Activated T-cell treated with anti-CD3 and anti-CD28 coated beads, Interleukin-2, amount 50 U/mL, for 72 hours (primary cell): ENCODE data around the gene RNF113B. TPM values are rescaled to one million over a fixed set of nuclear protein-coding genes. Genes with fewer than 3 reads are reported as not detected.

ENCODE experiments used
- ATAC-seq, 2 donors: fragments of 150-1000 bp; cut with Tn5 transposase; replicated peaks in 1 of 2; 2 replicates each; pipeline ENCODE4 v1.10.0; 2021; ENCODE audit warnings: moderate library complexity in 2 of 2, mild to moderate bottlenecking in 1 of 2
- DNase-seq, 2 donors: peaks; one replicate each; pipeline ENCODE4 v3.0.0; 2021 to 2022; ENCODE audit warnings: mixed read lengths in 1 of 2
- H3K27ac Mint-ChIP-seq: one replicate; pipeline ENCODE4 v1.8.0; 2022; ENCODE audit warnings: mild to moderate bottlenecking, moderate library complexity, mixed read lengths
- H3K27me3 Mint-ChIP-seq: one replicate; pipeline ENCODE4 v1.8.0; 2022; ENCODE audit warnings: low read depth, mixed read lengths
- H3K36me3 Mint-ChIP-seq, 2 donors: one replicate each; pipeline ENCODE4 v1.8.0; 2022; ENCODE audit warnings: mixed read lengths in 2 of 2, mild to moderate bottlenecking in 1 of 2; ENCODE audit not compliant: insufficient read depth in 2 of 2
- H3K4me1 Mint-ChIP-seq: one replicate; pipeline ENCODE4 v1.8.0; 2022; ENCODE audit warnings: low read depth, mixed read lengths
- H3K4me3 Mint-ChIP-seq, 2 donors: one replicate each; pipeline ENCODE4 v1.8.0; 2022; ENCODE audit warnings: mild to moderate bottlenecking in 2 of 2, mixed read lengths in 2 of 2, moderate library complexity in 2 of 2
- H3K9me3 Mint-ChIP-seq, 2 donors: one replicate each; pipeline ENCODE4 v1.8.0; 2022; ENCODE audit warnings: mixed read lengths in 2 of 2
- total RNA-seq, 2 donors: library from RNA; stranded (reverse); gene quantifications; one replicate each; pipeline ENCODE4 v1.2.3, GENCODE V29; 2022

RNF113B gene
- total RNA-seq, 2 donors from 2014 or later: not detected

DNA sequence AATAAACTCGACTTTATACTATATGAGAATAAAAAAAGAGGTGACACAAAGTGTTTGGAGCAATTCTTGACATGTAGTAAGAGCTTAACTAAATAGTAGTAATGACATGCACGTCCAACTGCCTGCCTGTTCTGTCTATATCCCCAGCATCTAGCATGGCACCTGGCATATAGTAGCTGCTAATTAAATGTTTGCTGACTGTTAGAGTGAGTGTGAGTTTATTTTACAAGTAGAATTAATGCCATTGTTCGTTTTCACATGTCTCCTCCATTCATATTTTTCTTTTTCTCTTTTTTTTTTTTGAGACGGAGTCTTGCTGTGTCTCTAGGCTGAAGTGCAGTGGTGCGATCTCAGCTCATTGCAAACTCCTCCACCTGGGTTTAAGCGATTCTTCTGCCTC lies 38.4 kb upstream of the RNF113B start:
- Mint-ChIP-seq H3K36me3 (no peaks in the 10 kb centered on the region), H3K27ac (no peak overlapping the region), H3K4me3 (no peak overlapping the region), H3K27me3 (peaks cover 4% of the 10 kb centered on the region), H3K9me3 (no peaks in the 10 kb centered on the region), H3K4me1 (no peaks in the 10 kb centered on the region)
- DNase-seq (no peak), ATAC-seq (no peak)

DNA sequence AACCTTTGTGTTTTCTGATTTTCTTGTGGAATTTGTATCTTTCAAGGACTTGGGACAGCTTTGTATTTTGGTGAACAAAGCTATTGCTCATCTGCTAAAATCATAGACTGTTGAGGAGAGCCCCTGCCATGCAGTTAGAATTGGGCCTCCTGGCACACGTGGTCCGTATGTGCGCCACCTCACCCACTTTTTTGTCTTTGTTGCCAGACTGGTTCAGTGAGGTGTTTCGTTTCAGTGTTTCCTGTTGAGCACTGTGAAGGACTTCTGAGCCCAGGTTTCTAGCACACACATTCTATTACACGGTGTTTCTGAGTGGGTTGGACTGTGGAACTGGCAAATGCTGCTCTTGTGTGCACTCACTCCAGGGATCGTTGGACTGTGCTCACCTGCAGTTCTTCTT lies 37.6 kb upstream of the RNF113B start:
- Mint-ChIP-seq H3K4me3 (no peak overlapping the region), H3K4me1 (no peaks in the 10 kb centered on the region), H3K27me3 (peaks cover 4% of the 10 kb centered on the region), H3K36me3 (no peaks in the 10 kb centered on the region), H3K27ac (no peak overlapping the region), H3K9me3 (no peaks in the 10 kb centered on the region)
- DNase-seq: no peak
- no peak for ATAC-seq

DNA sequence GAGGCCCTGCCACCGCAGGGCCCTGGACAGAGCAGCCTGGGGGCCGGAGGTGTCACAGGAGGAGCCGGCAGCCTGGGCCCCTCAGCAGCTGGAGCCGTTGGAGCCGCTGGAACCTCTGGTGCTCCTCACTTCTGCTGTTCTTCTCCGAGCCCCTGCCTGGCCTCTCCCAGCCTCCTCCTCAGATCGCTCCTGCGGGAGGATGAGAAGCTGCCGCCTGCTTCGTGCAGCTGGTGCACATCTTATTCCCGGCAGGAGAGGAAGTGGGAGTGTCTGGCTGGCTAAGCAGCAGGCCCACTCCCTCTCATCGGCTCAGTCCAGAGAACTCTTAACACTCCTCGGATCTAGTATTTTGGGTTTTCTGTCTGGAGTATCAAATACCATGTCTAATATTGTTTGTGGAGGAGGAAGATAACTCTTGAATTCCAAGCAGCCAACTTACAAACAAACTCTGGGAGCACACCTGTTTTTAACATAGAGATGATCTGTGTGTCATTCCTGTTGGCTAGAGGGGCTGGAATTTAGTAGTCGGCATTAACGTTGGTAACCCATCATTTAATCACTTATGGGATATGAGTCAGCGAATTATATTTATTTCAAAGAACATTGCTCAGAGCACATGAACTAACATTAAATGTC lies 37.1 kb upstream of the RNF113B start:
- no peaks in the 10 kb centered on the region for H3K4me1 Mint-ChIP-seq
- H3K9me3 Mint-ChIP-seq: no peaks in the 10 kb centered on the region
- no peak for DNase-seq
- no peak overlapping the region for H3K27ac Mint-ChIP-seq
- ATAC-seq: no peak
- no peak overlapping the region for H3K4me3 Mint-ChIP-seq
- H3K36me3 Mint-ChIP-seq: no peaks in the 10 kb centered on the region
- peaks cover 4% of the 10 kb centered on the region for H3K27me3 Mint-ChIP-seq

DNA sequence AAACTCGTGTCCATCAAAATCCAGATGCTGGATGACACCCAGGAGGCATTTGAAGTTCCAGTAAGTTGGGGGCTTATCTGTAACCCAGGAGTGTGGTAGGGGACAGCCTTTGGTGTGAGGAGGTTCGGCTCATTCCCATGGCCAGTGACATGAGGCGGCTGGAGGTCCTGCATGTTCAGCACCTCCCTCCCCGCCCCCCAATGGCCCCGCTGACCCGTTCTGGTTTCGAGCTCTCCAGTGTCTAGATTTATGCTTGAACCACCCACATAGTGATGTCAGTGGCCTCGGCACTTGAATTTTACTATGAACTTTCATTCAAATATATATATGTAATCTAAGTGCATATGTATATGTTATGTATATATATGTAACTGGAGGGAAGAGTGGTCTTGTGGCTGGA lies 36.3 kb upstream of the RNF113B start:
- DNase-seq (no peak), ATAC-seq (no peak)
- Mint-ChIP-seq H3K27ac (no peak overlapping the region), H3K4me3 (no peak overlapping the region), H3K9me3 (no peaks in the 10 kb centered on the region), H3K27me3 (peaks cover 4% of the 10 kb centered on the region), H3K36me3 (no peaks in the 10 kb centered on the region), H3K4me1 (no peaks in the 10 kb centered on the region)

DNA sequence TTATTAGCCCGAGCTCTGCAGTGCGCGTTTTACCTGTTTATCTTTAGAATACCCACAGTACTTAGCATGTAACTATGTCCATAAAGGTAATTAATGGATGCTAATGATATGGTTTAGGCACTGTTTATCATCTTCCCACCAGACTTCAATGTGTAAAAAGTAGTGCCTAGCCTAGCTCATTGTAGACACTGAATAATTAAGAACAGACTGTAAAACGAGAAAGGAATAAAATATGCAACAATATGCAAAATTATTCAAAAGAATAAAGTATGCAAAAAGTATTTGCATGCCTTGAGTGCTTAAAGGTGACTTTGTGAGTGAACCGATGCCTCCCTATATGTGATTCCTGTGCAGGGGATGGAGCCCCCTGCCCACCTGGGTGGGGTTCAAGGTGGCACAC lies 35.7 kb upstream of the RNF113B start:
- ATAC-seq: no peak
- no peaks in the 10 kb centered on the region for H3K36me3 Mint-ChIP-seq
- H3K27ac Mint-ChIP-seq: no peak overlapping the region
- no peak for DNase-seq
- no peaks in the 10 kb centered on the region for H3K4me1 Mint-ChIP-seq
- H3K9me3 Mint-ChIP-seq: no peaks in the 10 kb centered on the region
- H3K27me3 Mint-ChIP-seq: peaks cover 4% of the 10 kb centered on the region
- no peak overlapping the region for H3K4me3 Mint-ChIP-seq

DNA sequence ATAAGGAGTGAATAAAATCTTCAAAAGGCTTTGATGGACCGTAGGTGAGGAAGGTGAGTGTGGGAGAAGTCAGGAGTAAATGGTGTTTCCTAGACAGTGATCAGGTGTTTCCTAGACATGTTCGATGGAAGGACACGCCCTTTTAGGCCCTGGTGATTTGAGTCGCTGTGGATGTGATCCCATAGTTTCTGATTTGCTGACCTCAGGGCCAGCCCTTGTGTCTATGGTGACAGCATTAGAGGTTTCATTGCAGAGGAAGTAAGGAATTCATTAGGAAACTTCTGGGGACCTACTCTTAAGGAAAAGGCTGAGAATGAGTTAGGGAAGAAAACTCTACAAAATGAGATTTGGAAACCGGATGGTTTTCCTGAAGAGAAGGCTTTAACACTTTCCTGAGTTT lies 31.5 kb upstream of the RNF113B start:
- no peak for ATAC-seq

DNA sequence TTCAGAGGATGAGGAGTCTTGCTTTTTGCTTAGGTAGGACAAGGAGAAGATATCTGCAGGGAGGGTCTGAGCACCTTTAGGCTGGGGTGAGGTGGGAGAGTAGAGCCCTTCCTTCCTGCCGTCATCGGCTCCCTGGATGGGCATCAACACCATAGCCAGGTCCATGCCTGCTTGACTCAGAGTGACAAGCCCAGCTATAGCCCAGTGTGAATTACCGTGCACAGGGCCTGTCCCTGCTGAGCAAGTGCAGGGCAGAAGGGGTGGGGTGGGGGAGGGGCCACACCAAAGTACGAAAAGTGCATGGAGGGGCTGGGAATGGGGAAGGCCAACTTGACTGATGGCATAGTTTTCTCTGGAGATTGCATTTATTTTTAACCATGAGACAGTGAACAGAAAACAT lies 30.3 kb upstream of the RNF113B start:
- H3K4me1 Mint-ChIP-seq: no peaks in the 10 kb centered on the region
- H3K9me3 Mint-ChIP-seq: peaks cover 2 to 3% of the 10 kb centered on the region in 2 donors
- peaks cover 6% of the 10 kb centered on the region for H3K27me3 Mint-ChIP-seq
- no peak overlapping the region for H3K27ac Mint-ChIP-seq
- no peak for ATAC-seq
- DNase-seq: no peak
- no peak overlapping the region for H3K4me3 Mint-ChIP-seq
- H3K36me3 Mint-ChIP-seq: no peaks in the 10 kb centered on the region

More for the DNA sequence above, 31.5 kb upstream of the RNF113B start:
- Mint-ChIP-seq H3K36me3 (no peaks in the 10 kb centered on the region), H3K27me3 (peaks cover 6% of the 10 kb centered on the region), H3K27ac (no peak overlapping the region), H3K4me1 (no peaks in the 10 kb centered on the region), H3K4me3 (no peak overlapping the region), H3K9me3 (peaks cover 2 to 3% of the 10 kb centered on the region in 2 donors)
- DNase-seq: no peak

DNA sequence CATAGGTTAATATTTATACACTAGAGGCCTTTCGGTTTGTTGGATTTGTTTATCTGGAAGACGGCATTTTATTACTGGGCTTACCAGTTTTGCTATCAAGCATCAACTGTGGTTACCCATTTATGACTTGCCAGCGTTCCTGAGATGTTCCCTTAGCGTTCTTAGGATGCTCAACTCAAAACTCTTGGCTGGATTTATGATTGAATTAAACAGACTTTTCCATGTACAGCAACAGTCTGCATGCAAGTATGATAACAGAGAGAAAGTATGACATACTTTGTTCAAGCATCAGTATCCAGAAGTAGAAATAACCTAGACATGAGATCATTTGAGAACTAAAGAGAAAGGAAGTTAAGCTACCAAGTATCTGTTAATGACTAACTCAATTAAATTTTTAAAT lies 29.9 kb upstream of the RNF113B start:
- H3K9me3 Mint-ChIP-seq: peaks cover 2 to 3% of the 10 kb centered on the region in 2 donors
- peaks cover 6% of the 10 kb centered on the region for H3K27me3 Mint-ChIP-seq
- H3K4me1 Mint-ChIP-seq: no peaks in the 10 kb centered on the region
- H3K27ac Mint-ChIP-seq: no peak overlapping the region
- ATAC-seq (no peak), DNase-seq (no peak)
- no peaks in the 10 kb centered on the region for H3K36me3 Mint-ChIP-seq
- no peak overlapping the region for H3K4me3 Mint-ChIP-seq

DNA sequence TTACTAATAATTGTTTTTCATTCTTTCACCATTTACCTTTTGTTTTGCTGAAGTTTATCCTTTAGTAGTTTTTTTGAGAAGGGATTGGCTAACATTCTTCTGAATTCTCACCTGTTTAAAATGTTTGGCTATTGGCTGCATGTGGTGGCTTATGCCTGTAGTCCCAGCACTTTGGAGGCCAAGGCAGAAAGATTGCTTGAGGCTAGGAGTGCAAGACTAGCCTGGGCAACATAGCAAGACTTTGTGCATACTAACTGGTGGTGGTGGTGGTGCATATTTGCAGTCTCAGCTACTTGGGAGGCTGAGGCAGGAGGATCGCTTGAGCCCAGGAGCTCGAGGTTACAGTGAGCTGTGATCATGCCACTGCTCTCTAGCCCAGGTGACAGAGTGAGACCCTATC lies 27.5 kb upstream of the RNF113B start:
- no peak for ATAC-seq
- Mint-ChIP-seq H3K36me3 (no peaks in the 10 kb centered on the region), H3K4me3 (no peak overlapping the region), H3K4me1 (no peaks in the 10 kb centered on the region), H3K27me3 (peaks cover 6% of the 10 kb centered on the region), H3K9me3 (peaks cover 2 to 3% of the 10 kb centered on the region in 2 donors), H3K27ac (no peak overlapping the region)
- no peak for DNase-seq

DNA sequence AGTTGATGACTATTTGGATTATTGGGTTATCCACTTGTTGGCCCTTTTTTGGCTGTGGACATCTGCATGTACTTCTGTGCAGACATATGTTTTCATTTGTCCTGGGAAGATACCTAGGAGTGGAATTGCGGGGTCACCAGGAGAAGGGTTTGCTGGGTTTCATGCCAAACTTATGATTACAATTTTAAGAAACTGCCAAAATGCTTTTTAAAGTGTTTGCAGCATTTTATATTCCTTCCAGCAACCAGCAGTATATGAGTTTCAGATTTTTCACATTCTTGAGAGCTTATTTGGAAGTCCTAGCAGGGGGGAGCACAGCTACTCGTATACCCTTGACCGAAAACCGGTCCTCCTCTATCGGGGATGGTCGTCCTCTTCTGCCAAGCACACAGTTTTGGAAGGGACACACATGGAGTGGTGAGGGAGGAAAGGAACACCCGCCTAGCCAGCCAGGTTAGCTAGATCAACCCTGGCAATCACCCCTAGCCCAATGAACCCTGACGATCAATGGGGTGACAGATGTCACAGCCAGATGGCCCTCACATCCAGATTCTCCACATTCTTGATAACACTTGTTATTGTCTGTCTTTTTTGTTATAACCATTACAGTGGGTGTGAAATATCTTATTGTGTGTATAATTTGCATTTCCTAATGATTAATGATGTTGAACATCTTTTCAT lies 26.7 kb upstream of the RNF113B start:
- no peaks in the 10 kb centered on the region for H3K36me3 Mint-ChIP-seq
- no peak overlapping the region for H3K27ac Mint-ChIP-seq
- H3K4me1 Mint-ChIP-seq: no peaks in the 10 kb centered on the region
- DNase-seq: no peak
- H3K9me3 Mint-ChIP-seq: peaks cover 2 to 3% of the 10 kb centered on the region in 2 donors
- no peak for ATAC-seq
- no peak overlapping the region for H3K4me3 Mint-ChIP-seq
- peaks cover 6% of the 10 kb centered on the region for H3K27me3 Mint-ChIP-seq

DNA sequence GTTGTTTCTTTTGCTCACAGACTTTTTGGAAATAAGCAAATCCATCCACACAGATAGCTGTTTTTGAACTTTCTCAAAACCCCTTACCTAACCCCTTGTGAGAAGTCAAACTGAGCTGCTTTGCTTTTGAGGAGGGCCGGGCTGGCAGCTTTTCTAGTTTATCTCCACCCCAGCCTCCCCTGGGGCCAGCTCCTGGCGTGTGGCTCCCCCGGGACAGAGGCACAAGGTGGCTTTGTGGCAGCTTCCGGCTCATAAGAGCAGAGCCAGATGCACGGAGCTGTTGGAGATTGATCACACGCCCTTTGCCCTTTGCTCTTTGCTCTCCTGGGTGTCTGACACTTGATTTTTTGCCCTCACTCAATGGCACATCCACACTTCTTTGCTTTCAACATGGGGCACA lies 24.9 kb upstream of the RNF113B start:
- Mint-ChIP-seq H3K9me3 (peaks cover 2 to 3% of the 10 kb centered on the region in 2 donors), H3K4me3 (no peak overlapping the region), H3K36me3 (no peaks in the 10 kb centered on the region), H3K27ac (no peak overlapping the region), H3K4me1 (no peaks in the 10 kb centered on the region), H3K27me3 (peaks cover 6% of the 10 kb centered on the region)
- no peak for DNase-seq
- no peak for ATAC-seq

DNA sequence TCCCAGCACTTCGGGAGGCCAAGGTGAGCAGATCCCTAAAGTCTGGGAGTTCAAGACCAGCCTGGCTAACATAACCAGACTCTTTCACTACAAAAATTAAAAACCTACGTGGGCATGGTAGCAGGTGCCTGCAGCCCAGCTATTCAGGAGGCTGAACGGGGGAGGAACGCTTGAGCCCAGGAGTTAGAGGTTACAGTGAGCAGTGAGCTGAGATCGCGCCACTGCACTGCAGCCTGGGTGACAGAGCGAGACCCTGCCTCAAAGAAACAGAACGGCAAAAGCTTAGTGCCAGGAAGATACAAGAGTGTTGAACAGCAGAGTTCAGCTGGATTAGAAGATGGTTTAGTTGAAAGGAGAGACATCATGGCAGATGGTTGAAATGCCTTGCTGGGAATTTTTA lies 24.1 kb upstream of the RNF113B start:
- Mint-ChIP-seq H3K4me3 (no peak overlapping the region), H3K27me3 (peaks cover 6% of the 10 kb centered on the region), H3K27ac (no peak overlapping the region), H3K36me3 (no peaks in the 10 kb centered on the region), H3K9me3 (peaks cover 2% of the 10 kb centered on the region in 2 donors), H3K4me1 (no peaks in the 10 kb centered on the region)
- ATAC-seq: no peak
- DNase-seq: no peak

DNA sequence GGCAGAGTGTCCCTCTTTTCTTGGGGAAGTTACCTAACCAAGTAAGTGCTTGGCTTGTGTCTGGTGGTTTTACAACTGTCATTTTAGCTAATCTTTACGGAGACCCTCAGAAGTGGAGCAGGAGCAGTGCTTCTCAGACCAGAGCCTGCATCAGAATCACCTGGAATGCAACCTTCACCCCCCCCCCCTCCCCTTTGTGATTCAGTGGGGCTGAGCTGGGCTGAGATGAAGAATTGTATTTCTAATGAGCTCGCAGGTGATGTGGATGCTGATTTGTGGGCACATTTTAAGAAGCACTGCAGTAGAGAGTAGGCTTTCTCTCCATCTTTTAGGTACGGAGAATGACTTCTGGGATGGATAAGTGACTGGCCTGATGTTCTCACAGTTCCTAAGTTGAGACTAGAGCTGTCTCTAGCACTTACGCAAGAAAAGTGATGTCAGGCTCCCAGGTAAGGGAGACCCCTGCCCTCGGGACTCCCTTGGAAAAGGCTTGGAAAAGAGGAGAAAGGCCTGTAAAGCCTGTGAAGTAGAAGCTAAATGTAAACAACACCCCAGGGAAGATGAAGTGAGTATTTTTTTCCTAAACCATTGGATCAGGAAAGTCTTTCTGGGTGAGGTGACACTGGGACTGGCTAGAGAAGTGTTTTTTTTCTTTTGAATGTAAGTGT lies 23.3 kb upstream of the RNF113B start:
- DNase-seq: no peak
- H3K9me3 Mint-ChIP-seq: peaks cover 0 to 2% of the 10 kb centered on the region in 2 donors
- H3K4me3 Mint-ChIP-seq: no peak overlapping the region
- ATAC-seq: no peak
- H3K27me3 Mint-ChIP-seq: peaks cover 3% of the 10 kb centered on the region
- no peaks in the 10 kb centered on the region for H3K36me3 Mint-ChIP-seq
- no peak overlapping the region for H3K27ac Mint-ChIP-seq
- H3K4me1 Mint-ChIP-seq: no peaks in the 10 kb centered on the region
